Heart left ventricle (tissue), 13 donors: Measurements from ENCODE around the gene DGKB.

ENCODE experiments used
- POLR2A ChIP-seq, 2 donors: fragments of 450-650 bp; IDR thresholded peaks; one replicate each; pipeline ENCODE4 v1.6.1; 2017; ENCODE audit warnings: antibody characterized with exemption in 2 of 2, mild to moderate bottlenecking in 2 of 2, moderate library complexity in 2 of 2
- TF ChIP-seq, protein P1 (sequence below), 12 donors: fragments of 200-600 bp; sonication (generic) in 4 of 12; IDR thresholded peaks; one replicate each; pipeline versions ENCODE4 v1.5.0 to v1.8.0; 2018 to 2022; ENCODE audit warnings: antibody characterized with exemption in 12 of 12, mild to moderate bottlenecking in 5 of 12
- donor health status: ischemic (EF 13 %, LVEDD 7.1; RV severe dilation, severe dysfunction).
- donor health status: DM: no; HTN: yes; CAD: no.
- donor health status: DM: no; HTN: no; CAD: no.
- donor health status: ischemic (EF 25% LVEDD 6.9; RV normal size, moderate dysfunction).
- donor health status: ischemic (EF 25% LVEDD 5.7; RV mildly dilated, moderate dysfunction).
- donor health status: ischemic (EF 35%, LVEDD 5.7; RV mildly dilated, moderate dysfunction).
- donor health status: nonischemic (EF 11% LVEDD 7.7; RV severe dilation, severe dysfunction).
- donor health status: DM: yes; HTN: yes; CAD: no.
- donor health status: PGD.
- donor health status: ischemic (EF 29% LVEDD 5.4; RV normal size, mild dysfunction).
- donor health status: nonischemic (EF 23%, LVEDD 6.1; RV moderate dilation, normal function).

DNA sequence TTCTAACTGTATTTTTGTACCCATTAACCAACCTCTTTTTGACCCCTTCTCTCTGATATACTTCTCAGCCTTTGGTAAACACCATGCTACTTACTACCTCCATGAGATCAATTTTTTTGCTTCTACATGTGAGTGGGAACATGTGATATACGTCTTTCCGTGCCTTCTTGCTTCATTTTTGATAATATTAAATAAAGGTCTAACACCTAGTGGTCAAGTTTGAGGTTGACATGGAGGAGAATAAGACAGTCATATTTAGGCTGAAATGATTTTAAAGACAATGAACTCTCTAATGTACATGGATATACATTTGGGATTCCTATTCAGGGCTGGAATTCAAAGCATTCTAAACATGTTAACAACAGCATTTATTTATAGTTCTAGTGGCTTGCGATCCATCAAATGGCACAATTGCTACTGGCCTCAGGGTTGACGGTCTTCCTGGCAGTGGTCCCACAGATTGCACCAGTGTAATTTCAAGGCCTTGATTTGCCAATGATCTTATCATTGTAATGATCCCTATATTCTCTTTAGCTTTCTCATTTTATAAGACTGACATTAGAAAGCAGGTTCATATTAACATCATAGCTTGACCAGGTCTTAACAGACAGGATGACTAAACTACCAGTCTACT lies 597.2 kb downstream of the DGKB start:
- TF ChIP-seq, protein P1, sequence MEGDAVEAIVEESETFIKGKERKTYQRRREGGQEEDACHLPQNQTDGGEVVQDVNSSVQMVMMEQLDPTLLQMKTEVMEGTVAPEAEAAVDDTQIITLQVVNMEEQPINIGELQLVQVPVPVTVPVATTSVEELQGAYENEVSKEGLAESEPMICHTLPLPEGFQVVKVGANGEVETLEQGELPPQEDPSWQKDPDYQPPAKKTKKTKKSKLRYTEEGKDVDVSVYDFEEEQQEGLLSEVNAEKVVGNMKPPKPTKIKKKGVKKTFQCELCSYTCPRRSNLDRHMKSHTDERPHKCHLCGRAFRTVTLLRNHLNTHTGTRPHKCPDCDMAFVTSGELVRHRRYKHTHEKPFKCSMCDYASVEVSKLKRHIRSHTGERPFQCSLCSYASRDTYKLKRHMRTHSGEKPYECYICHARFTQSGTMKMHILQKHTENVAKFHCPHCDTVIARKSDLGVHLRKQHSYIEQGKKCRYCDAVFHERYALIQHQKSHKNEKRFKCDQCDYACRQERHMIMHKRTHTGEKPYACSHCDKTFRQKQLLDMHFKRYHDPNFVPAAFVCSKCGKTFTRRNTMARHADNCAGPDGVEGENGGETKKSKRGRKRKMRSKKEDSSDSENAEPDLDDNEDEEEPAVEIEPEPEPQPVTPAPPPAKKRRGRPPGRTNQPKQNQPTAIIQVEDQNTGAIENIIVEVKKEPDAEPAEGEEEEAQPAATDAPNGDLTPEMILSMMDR (IDR thresholded peaks at IDR 0.05) = peak in 2 of 12 donors; percentile 6 to 37
- TF ChIP-seq POLR2A (IDR thresholded peaks at IDR 0.05) = no peak
